HepG2 (cell line): ENCODE data around the gene RHBG. TPM values are rescaled to one million over a fixed set of nuclear protein-coding genes. Genes with fewer than 3 reads are reported as not detected.

ENCODE experiments used
- AHR ChIP-seq: IDR thresholded peaks from 2 replicates; pipeline ENCODE4 v1.6.1; 2018; ENCODE audit warnings: missing genetic modification reagents, missing compliant biosample characterization
- CBX5 ChIP-seq: sonication (generic); formaldehyde crosslinking; IDR thresholded peaks from 2 replicates; pipeline ENCODE4 v1.4.0; 2020; ENCODE audit warnings: missing genetic modification reagents, borderline replicate concordance
- EHMT2 ChIP-seq: fragments of 200-600 bp; sonication (generic); IDR thresholded peaks from 2 replicates; pipeline ENCODE4 v1.7.0; 2017; ENCODE audit warnings: antibody characterized with exemption, low read depth, low read length, borderline replicate concordance
- FOXK1 ChIP-seq: sonication (generic); formaldehyde crosslinking; IDR thresholded peaks from 2 replicates; pipeline ENCODE4 v1.4.0; 2020; ENCODE audit warnings: low read depth, missing genetic modification reagents, borderline replicate concordance
- HMG20B ChIP-seq: conservative IDR thresholded peaks from 2 replicates; pipeline ENCODE4 v1.6.1; 2016; ENCODE audit warnings: missing genetic modification reagents, missing compliant biosample characterization
- MYC ChIP-seq: sonication (generic); formaldehyde crosslinking; IDR thresholded peaks from 2 replicates; pipeline ENCODE4 v1.9.0; 2021; ENCODE audit warnings: missing genetic modification reagents, borderline replicate concordance
- NCOA2 ChIP-seq: sonication (generic); formaldehyde crosslinking; IDR thresholded peaks from 2 replicates; pipeline ENCODE4 v1.8.0; 2022; ENCODE audit warnings: inconsistent platforms
- RARA ChIP-seq: IDR thresholded peaks from 2 replicates; pipeline ENCODE4 v1.6.1; 2016; ENCODE audit warnings: missing genetic modification reagents, missing compliant biosample characterization
- REPIN1 ChIP-seq: sonication (generic); formaldehyde crosslinking; IDR thresholded peaks from 2 replicates; pipeline ENCODE4 v1.8.0; 2022; ENCODE audit warnings: missing genetic modification reagents, low read depth, mild to moderate bottlenecking, borderline replicate concordance
- STAG1 ChIP-seq: sonication (generic); formaldehyde crosslinking; IDR thresholded peaks from 2 replicates; pipeline ENCODE4 v1.4.0; 2020; ENCODE audit warnings: missing genetic modification reagents
- ZNF235 ChIP-seq: sonication (generic); formaldehyde crosslinking; IDR thresholded peaks from 2 replicates; pipeline ENCODE4 v1.8.1; 2023; ENCODE audit warnings: mild to moderate bottlenecking, missing genetic modification reagents, borderline replicate concordance
- ZNF724P ChIP-seq: sonication (generic); formaldehyde crosslinking; IDR thresholded peaks from 2 replicates; pipeline ENCODE4 v1.8.0; 2022; ENCODE audit warnings: missing genetic modification reagents, borderline replicate concordance
- ZNF761 ChIP-seq: sonication (generic); formaldehyde crosslinking; conservative IDR thresholded peaks from 2 replicates; pipeline ENCODE4 v1.4.0; 2020; ENCODE audit warnings: mild to moderate bottlenecking, missing genetic modification reagents
- ZSCAN25 ChIP-seq: sonication (generic); formaldehyde crosslinking; IDR thresholded peaks from 2 replicates; pipeline ENCODE4 v1.8.0; 2022; ENCODE audit warnings: mild to moderate bottlenecking, missing genetic modification reagents
- ZSCAN9 ChIP-seq: IDR thresholded peaks from 2 replicates; pipeline ENCODE4 v1.6.1; 2016; ENCODE audit warnings: borderline replicate concordance
- polyA plus RNA-seq, 8 experiments: library from polyadenylated mRNA; depleted of rRNA in 3 of 8; stranded (reverse) in 7 of 8; unstranded in 1 of 8; fragments of >200 nt; fragmentation: Illumina TruSeq in 4 of 8; extraction: Trizol in 4 of 8; gene quantifications; 2 replicates each; pipeline versions ENCODE4 v1.2.1 to v1.2.3, GENCODE V29; 2011 to 2016; ENCODE audit warnings: low read depth in 4 of 8, missing spikeins in 1 of 8, mixed read lengths in 1 of 8; ENCODE audit not compliant: insufficient read depth in 1 of 8
- total RNA-seq, 5 experiments: library from RNA; depleted of rRNA; stranded (reverse); fragments of >200 nt; fragmentation: Illumina TruSeq; extraction: Trizol; gene quantifications; 2 replicates each; pipeline ENCODE4 v1.2.3, GENCODE V29; 2016; ENCODE audit warnings: low read depth in 1 of 5
- TF ChIP-seq, protein P1 (sequence below): IDR thresholded peaks from 2 replicates; pipeline ENCODE4 v1.4.0; 2020; ENCODE audit warnings: mild to moderate bottlenecking, missing genetic modification reagents
- TF ChIP-seq, protein P2 (sequence below): sonication (generic); formaldehyde crosslinking; IDR thresholded peaks from 2 replicates; pipeline ENCODE4 v1.8.1; 2022; ENCODE audit warnings: mild to moderate bottlenecking, missing genetic modification reagents
- TF ChIP-seq, protein P3 (sequence below): sonication (generic); formaldehyde crosslinking; IDR thresholded peaks from 2 replicates; pipeline ENCODE4 v1.5.1; 2020; ENCODE audit warnings: mild to moderate bottlenecking, missing genetic modification reagents, moderate library complexity

Gene RHBG
- total and polyA plus RNA-seq, 2 of the 13 experiments (the other 11 are each of a cell fraction or from before 2014, with no cell fraction given) = 61.8 to 73.5 TPM

GRCh38 chr1:156414461-156415064, 45.6 kb downstream of the RHBG start (continued):
- TF ChIP-seq, protein P1, sequence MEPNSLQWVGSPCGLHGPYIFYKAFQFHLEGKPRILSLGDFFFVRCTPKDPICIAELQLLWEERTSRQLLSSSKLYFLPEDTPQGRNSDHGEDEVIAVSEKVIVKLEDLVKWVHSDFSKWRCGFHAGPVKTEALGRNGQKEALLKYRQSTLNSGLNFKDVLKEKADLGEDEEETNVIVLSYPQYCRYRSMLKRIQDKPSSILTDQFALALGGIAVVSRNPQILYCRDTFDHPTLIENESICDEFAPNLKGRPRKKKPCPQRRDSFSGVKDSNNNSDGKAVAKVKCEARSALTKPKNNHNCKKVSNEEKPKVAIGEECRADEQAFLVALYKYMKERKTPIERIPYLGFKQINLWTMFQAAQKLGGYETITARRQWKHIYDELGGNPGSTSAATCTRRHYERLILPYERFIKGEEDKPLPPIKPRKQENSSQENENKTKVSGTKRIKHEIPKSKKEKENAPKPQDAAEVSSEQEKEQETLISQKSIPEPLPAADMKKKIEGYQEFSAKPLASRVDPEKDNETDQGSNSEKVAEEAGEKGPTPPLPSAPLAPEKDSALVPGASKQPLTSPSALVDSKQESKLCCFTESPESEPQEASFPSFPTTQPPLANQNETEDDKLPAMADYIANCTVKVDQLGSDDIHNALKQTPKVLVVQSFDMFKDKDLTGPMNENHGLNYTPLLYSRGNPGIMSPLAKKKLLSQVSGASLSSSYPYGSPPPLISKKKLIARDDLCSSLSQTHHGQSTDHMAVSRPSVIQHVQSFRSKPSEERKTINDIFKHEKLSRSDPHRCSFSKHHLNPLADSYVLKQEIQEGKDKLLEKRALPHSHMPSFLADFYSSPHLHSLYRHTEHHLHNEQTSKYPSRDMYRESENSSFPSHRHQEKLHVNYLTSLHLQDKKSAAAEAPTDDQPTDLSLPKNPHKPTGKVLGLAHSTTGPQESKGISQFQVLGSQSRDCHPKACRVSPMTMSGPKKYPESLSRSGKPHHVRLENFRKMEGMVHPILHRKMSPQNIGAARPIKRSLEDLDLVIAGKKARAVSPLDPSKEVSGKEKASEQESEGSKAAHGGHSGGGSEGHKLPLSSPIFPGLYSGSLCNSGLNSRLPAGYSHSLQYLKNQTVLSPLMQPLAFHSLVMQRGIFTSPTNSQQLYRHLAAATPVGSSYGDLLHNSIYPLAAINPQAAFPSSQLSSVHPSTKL (CRISPR knock-in tag) = 0 out of 2 replicates have a peak, but pooled peaks have one; percentile 8
- TF ChIP-seq NCOA2 (no peak), CBX5 (CRISPR knock-in tag) (no peak), ZSCAN9 (CRISPR knock-in tag) (peak; percentile 48; the same call in 1 of the 2 replicates), STAG1 (CRISPR knock-in tag) (no peak), FOXK1 (peak; percentile 24; the same call in 1 of the 2 replicates), ZNF761 (no peak), MYC (no peak), ZSCAN25 (CRISPR knock-in tag) (no peak), HMG20B (CRISPR knock-in tag) (no peak), ZNF724P (CRISPR knock-in tag) (no peak), AHR (CRISPR knock-in tag) (0 out of 2 replicates have a peak, but pooled peaks have one; percentile 40), ZNF235 (CRISPR knock-in tag) (no peak), RARA (peak; percentile 35; the same call in 1 of the 2 replicates), REPIN1 (CRISPR knock-in tag) (no peak), EHMT2 (peak; percentile 98)
- TF ChIP-seq, protein P2, sequence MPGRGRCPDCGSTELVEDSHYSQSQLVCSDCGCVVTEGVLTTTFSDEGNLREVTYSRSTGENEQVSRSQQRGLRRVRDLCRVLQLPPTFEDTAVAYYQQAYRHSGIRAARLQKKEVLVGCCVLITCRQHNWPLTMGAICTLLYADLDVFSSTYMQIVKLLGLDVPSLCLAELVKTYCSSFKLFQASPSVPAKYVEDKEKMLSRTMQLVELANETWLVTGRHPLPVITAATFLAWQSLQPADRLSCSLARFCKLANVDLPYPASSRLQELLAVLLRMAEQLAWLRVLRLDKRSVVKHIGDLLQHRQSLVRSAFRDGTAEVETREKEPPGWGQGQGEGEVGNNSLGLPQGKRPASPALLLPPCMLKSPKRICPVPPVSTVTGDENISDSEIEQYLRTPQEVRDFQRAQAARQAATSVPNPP = no peak
- TF ChIP-seq, protein P3, sequence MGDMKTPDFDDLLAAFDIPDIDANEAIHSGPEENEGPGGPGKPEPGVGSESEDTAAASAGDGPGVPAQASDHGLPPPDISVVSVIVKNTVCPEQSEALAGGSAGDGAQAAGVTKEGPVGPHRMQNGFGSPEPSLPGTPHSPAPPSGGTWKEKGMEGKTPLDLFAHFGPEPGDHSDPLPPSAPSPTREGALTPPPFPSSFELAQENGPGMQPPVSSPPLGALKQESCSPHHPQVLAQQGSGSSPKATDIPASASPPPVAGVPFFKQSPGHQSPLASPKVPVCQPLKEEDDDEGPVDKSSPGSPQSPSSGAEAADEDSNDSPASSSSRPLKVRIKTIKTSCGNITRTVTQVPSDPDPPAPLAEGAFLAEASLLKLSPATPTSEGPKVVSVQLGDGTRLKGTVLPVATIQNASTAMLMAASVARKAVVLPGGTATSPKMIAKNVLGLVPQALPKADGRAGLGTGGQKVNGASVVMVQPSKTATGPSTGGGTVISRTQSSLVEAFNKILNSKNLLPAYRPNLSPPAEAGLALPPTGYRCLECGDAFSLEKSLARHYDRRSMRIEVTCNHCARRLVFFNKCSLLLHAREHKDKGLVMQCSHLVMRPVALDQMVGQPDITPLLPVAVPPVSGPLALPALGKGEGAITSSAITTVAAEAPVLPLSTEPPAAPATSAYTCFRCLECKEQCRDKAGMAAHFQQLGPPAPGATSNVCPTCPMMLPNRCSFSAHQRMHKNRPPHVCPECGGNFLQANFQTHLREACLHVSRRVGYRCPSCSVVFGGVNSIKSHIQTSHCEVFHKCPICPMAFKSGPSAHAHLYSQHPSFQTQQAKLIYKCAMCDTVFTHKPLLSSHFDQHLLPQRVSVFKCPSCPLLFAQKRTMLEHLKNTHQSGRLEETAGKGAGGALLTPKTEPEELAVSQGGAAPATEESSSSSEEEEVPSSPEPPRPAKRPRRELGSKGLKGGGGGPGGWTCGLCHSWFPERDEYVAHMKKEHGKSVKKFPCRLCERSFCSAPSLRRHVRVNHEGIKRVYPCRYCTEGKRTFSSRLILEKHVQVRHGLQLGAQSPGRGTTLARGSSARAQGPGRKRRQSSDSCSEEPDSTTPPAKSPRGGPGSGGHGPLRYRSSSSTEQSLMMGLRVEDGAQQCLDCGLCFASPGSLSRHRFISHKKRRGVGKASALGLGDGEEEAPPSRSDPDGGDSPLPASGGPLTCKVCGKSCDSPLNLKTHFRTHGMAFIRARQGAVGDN = no peak
